Activated naive CD8-positive, alpha-beta T cell treated with anti-CD3 and anti-CD28 coated beads for 36 hours (primary cell): ENCODE measurements around the gene ZSCAN5C. TPM values are rescaled to one million over a fixed set of nuclear protein-coding genes. Genes with fewer than 3 reads are reported as not detected.
A peak's percentile ranks its signal among the peaks of the same experiment; 100 is the strongest.
"Not testable (repeated sequence)": the region's sequence is repeated elsewhere in the genome, so short reads cannot be mapped to it uniquely, and the experiment has no call there.

ENCODE experiments used
- DNase-seq: peaks from one replicate; pipeline ENCODE4 v3.0.0; 2021
- H3K27ac Mint-ChIP-seq: one replicate; pipeline ENCODE4 v1.8.0; 2022; ENCODE audit warnings: mild to moderate bottlenecking, moderate library complexity, mixed read lengths
- H3K27me3 Mint-ChIP-seq: one replicate; pipeline ENCODE4 v1.8.0; 2022; ENCODE audit warnings: mild to moderate bottlenecking, mixed read lengths
- H3K36me3 Mint-ChIP-seq: one replicate; pipeline ENCODE4 v1.8.0; 2021; ENCODE audit warnings: mild to moderate bottlenecking, mixed read lengths
- H3K4me1 Mint-ChIP-seq: one replicate; pipeline ENCODE4 v1.8.0; 2021; ENCODE audit warnings: mixed read lengths
- H3K4me3 Mint-ChIP-seq: one replicate; pipeline ENCODE4 v1.8.0; 2022; ENCODE audit warnings: mild to moderate bottlenecking, moderate library complexity, mixed read lengths
- H3K9me3 Mint-ChIP-seq: one replicate; pipeline ENCODE4 v1.8.0; 2022; ENCODE audit warnings: mixed read lengths
- total RNA-seq, 2 experiments: library from RNA; stranded (reverse); gene quantifications; one replicate each; pipeline ENCODE4 v1.2.3, GENCODE V29; 2021

ZSCAN5C gene
- total RNA-seq, 2 experiments from 2014 or later: not detected

- Mint-ChIP-seq H3K4me3 (peak overlapping the region; percentile 22), H3K27ac (no peak overlapping the region), H3K9me3 (no peaks in the 10 kb centered on the region), H3K4me1 (peaks cover 4% of the 10 kb centered on the region), H3K27me3 (peaks cover 52% of the 10 kb centered on the region), H3K36me3 (no peaks in the 10 kb centered on the region)
- DNase-seq: peak; percentile 5
These were observed 15.2 kb downstream of the ZSCAN5C start for GRCh38 chr19:56217039-56217949.

- no peak for DNase-seq
- Mint-ChIP-seq H3K9me3 (no peaks in the 10 kb centered on the region), H3K4me1 (peaks cover 4% of the 10 kb centered on the region), H3K27ac (no peak overlapping the region), H3K36me3 (no peaks in the 10 kb centered on the region), H3K4me3 (no peak overlapping the region), H3K27me3 (peaks cover 47% of the 10 kb centered on the region)
These were observed 16.9 kb downstream of the ZSCAN5C start for GRCh38 chr19:56218961-56219360.

- H3K27me3 Mint-ChIP-seq: peaks cover 23% of the 10 kb centered on the region
- H3K27ac Mint-ChIP-seq, H3K4me3 Mint-ChIP-seq, DNase-seq, H3K9me3 Mint-ChIP-seq, H3K36me3 Mint-ChIP-seq, H3K4me1 Mint-ChIP-seq: not testable (repeated sequence)
These were observed 19.4 kb downstream of the ZSCAN5C start for GRCh38 chr19:56221442-56221841.

GRCh38 chr19:56221851-56222250 lies 19.8 kb downstream of the ZSCAN5C start:
- Mint-ChIP-seq H3K4me1 (peaks cover 4% of the 10 kb centered on the region), H3K36me3 (no peaks in the 10 kb centered on the region), H3K27ac (no peak overlapping the region), H3K4me3 (no peak overlapping the region), H3K9me3 (no peaks in the 10 kb centered on the region), H3K27me3 (peaks cover 19% of the 10 kb centered on the region)
- DNase-seq: no peak

GRCh38 chr19:56222901-56223300 lies 20.8 kb downstream of the ZSCAN5C start:
- Mint-ChIP-seq H3K27ac (no peak overlapping the region), H3K36me3 (no peaks in the 10 kb centered on the region), H3K9me3 (no peaks in the 10 kb centered on the region), H3K4me3 (no peak overlapping the region), H3K4me1 (peaks cover 3% of the 10 kb centered on the region), H3K27me3 (peaks cover 12% of the 10 kb centered on the region)
- no peak for DNase-seq

- no peak overlapping the region for H3K4me3 Mint-ChIP-seq
- H3K27ac Mint-ChIP-seq: no peak overlapping the region
- H3K9me3 Mint-ChIP-seq: no peaks in the 10 kb centered on the region
- no peaks in the 10 kb centered on the region for H3K36me3 Mint-ChIP-seq
- peaks cover 6% of the 10 kb centered on the region for H3K27me3 Mint-ChIP-seq
- peaks cover 1% of the 10 kb centered on the region for H3K4me1 Mint-ChIP-seq
- no peak for DNase-seq
These were observed 21.4 kb downstream of the ZSCAN5C start for GRCh38 chr19:56223481-56223880.

GRCh38 chr19:56245121-56245740 lies 43.2 kb downstream of the ZSCAN5C start:
- DNase-seq: no peak
- Mint-ChIP-seq H3K36me3 (no peaks in the 10 kb centered on the region), H3K9me3 (no peaks in the 10 kb centered on the region), H3K4me1 (no peaks in the 10 kb centered on the region), H3K27me3 (no peaks in the 10 kb centered on the region), H3K27ac (no peak overlapping the region), H3K4me3 (no peak overlapping the region)

- H3K4me3 Mint-ChIP-seq, H3K9me3 Mint-ChIP-seq, H3K27ac Mint-ChIP-seq, H3K27me3 Mint-ChIP-seq, DNase-seq, H3K36me3 Mint-ChIP-seq, H3K4me1 Mint-ChIP-seq: not testable (repeated sequence)
These were observed 43.7 kb downstream of the ZSCAN5C start for GRCh38 chr19:56245764-56246163.

GRCh38 chr19:56248736-56249338 lies 46.8 kb downstream of the ZSCAN5C start:
- not testable (repeated sequence) for H3K36me3 Mint-ChIP-seq, H3K27me3 Mint-ChIP-seq, DNase-seq, H3K4me1 Mint-ChIP-seq, H3K4me3 Mint-ChIP-seq, H3K9me3 Mint-ChIP-seq, H3K27ac Mint-ChIP-seq

GRCh38 chr19:56252699-56253422 lies 50.8 kb downstream of the ZSCAN5C start:
- Mint-ChIP-seq H3K27me3 (no peaks in the 10 kb centered on the region), H3K36me3 (peaks cover 4% of the 10 kb centered on the region), H3K4me1 (no peaks in the 10 kb centered on the region), H3K9me3 (no peaks in the 10 kb centered on the region), H3K4me3 (no peak overlapping the region), H3K27ac (no peak overlapping the region)
- DNase-seq: peak; percentile 75

GRCh38 chr19:56253737-56254136 lies 51.7 kb downstream of the ZSCAN5C start:
- Mint-ChIP-seq H3K4me3 (no peak overlapping the region), H3K27ac (no peak overlapping the region), H3K27me3 (no peaks in the 10 kb centered on the region), H3K4me1 (no peaks in the 10 kb centered on the region), H3K9me3 (no peaks in the 10 kb centered on the region), H3K36me3 (peaks cover 4% of the 10 kb centered on the region)
- no peak for DNase-seq

- Mint-ChIP-seq H3K27me3 (no peaks in the 10 kb centered on the region), H3K4me1 (peaks cover 3% of the 10 kb centered on the region), H3K36me3 (peaks cover 2% of the 10 kb centered on the region), H3K4me3 (no peak overlapping the region), H3K9me3 (no peaks in the 10 kb centered on the region), H3K27ac (no peak overlapping the region)
- DNase-seq: no peak
These were observed 56.2 kb downstream of the ZSCAN5C start for GRCh38 chr19:56258272-56258671.
